Upper lobe of right lung (tissue), 1 donor: ENCODE results near the gene VAMP7. TPM values are rescaled to one million over a fixed set of nuclear protein-coding genes. Genes with fewer than 3 reads are reported as not detected.
A peak's percentile ranks its signal among the peaks of the same experiment; 100 is the strongest.

Experiments used
- ATAC-seq: fragments of 200-7000 bp; cut with Tn5 transposase; one replicate; pipeline ENCODE4 v1.9.1; 2020; ENCODE audit warnings: mild to moderate bottlenecking, moderate library complexity
- DNase-seq: peaks from one replicate; pipeline ENCODE4 v3.0.0-alpha.2; 2020
- H3K27ac ChIP-seq: fragments of 200-600 bp; one replicate; pipeline ENCODE4 v1.8.0; 2022
- H3K27me3 ChIP-seq: fragments of 200-600 bp; one replicate; pipeline ENCODE4 v1.8.0; 2022; ENCODE audit warnings: mild to moderate bottlenecking
- H3K36me3 ChIP-seq: fragments of 200-600 bp; one replicate; pipeline ENCODE4 v1.8.0; 2022
- H3K4me1 ChIP-seq: fragments of 200-600 bp; one replicate; pipeline ENCODE4 v1.8.0; 2022
- H3K4me3 ChIP-seq: fragments of 200-600 bp; one replicate; pipeline ENCODE4 v1.8.0; 2022; ENCODE audit warnings: mild to moderate bottlenecking
- H3K9me3 ChIP-seq: fragments of 200-600 bp; one replicate; pipeline ENCODE4 v1.8.0; 2022
- intact Hi-C: fragments of 100-400 bp; cut with DNase I; formaldehyde crosslinking; loops from one replicate; pipeline ENCODE4 v1.11.0; 2022
- total RNA-seq: library from RNA; stranded (reverse); fragmentation: NEBNext Ultra II Directional; extraction: Animal tissue kit (Norgen Biotek cat#: 25700); gene quantifications from one replicate; pipeline ENCODE4 v1.2.1, GENCODE V29; 2021
- TF ChIP-seq, protein P1 (sequence below): fragments of 200-600 bp; IDR thresholded peaks from one replicate; pipeline ENCODE4 v1.8.0; 2022; ENCODE audit warnings: antibody characterized with exemption
- donor health status: DM: no; HTN: yes; CAD: no; lungs with severe emphysema.

The VAMP7 gene
- total RNA-seq, 1 donor from 2014 or later, result 27.1 TPM

DNA sequence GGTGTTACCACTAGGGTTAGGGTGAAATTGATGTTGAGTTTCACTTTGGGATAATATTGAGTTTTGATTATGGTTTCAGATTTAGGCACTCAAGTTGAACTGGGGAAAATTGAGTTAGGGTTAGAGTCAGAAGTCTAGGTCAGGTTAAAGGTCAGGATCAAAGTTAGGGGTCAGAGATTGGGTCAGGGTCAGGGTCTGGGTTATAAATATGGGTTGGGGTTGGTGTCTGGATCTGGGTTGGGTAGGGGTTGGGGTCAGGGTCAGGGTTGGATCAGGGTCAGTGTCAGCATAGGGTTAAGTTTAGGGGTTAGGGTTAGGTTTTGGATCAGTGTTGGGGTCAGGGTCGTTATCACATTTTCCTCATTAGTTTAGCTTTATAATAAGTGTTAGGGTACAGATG is 73.6 kb downstream of the VAMP7 start:
- no peak for ATAC-seq
- TF ChIP-seq, protein P1, sequence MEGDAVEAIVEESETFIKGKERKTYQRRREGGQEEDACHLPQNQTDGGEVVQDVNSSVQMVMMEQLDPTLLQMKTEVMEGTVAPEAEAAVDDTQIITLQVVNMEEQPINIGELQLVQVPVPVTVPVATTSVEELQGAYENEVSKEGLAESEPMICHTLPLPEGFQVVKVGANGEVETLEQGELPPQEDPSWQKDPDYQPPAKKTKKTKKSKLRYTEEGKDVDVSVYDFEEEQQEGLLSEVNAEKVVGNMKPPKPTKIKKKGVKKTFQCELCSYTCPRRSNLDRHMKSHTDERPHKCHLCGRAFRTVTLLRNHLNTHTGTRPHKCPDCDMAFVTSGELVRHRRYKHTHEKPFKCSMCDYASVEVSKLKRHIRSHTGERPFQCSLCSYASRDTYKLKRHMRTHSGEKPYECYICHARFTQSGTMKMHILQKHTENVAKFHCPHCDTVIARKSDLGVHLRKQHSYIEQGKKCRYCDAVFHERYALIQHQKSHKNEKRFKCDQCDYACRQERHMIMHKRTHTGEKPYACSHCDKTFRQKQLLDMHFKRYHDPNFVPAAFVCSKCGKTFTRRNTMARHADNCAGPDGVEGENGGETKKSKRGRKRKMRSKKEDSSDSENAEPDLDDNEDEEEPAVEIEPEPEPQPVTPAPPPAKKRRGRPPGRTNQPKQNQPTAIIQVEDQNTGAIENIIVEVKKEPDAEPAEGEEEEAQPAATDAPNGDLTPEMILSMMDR, result no peak

DNA sequence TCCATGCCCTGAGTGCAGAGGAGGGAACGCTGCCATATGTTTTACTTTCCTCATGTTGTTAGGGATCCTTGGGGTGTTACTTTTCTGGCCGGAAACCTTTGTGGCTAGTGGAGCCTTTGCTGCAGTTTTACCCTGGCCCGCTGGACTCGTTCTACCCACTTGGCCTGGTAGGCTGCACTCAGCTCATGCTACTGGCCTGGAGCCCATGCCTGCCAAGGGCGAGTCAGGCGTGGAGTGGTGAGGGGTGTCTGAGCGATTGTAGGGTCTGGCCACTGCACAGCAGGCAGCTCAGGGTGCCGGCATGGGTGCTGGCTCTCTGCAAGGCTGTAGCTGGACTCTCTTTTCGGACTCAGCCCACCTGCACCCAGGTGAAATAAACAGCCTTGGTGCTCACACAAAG is 75.0 kb downstream of the VAMP7 start:
- H3K27ac ChIP-seq, result no peak overlapping the region
- DNase-seq, result no peak
- intact Hi-C loops, result no loop called here
- no peaks in the 10 kb centered on the region for H3K9me3 ChIP-seq
- no peaks in the 10 kb centered on the region for H3K36me3 ChIP-seq
- no peaks in the 10 kb centered on the region for H3K27me3 ChIP-seq
- H3K4me3 ChIP-seq, result no peak overlapping the region
- H3K4me1 ChIP-seq, result no peaks in the 10 kb centered on the region
- peak; percentile 28 for ATAC-seq
- TF ChIP-seq, protein P1, result no peak

More for the DNA sequence above, 73.6 kb downstream of the VAMP7 start:
- Histone ChIP-seq H3K4me1 (no peaks in the 10 kb centered on the region), H3K36me3 (no peaks in the 10 kb centered on the region), H3K4me3 (no peak overlapping the region), H3K27ac (no peak overlapping the region), H3K9me3 (no peaks in the 10 kb centered on the region), H3K27me3 (no peaks in the 10 kb centered on the region)
- no peak for DNase-seq
- intact Hi-C loops, result no loop called here

DNA sequence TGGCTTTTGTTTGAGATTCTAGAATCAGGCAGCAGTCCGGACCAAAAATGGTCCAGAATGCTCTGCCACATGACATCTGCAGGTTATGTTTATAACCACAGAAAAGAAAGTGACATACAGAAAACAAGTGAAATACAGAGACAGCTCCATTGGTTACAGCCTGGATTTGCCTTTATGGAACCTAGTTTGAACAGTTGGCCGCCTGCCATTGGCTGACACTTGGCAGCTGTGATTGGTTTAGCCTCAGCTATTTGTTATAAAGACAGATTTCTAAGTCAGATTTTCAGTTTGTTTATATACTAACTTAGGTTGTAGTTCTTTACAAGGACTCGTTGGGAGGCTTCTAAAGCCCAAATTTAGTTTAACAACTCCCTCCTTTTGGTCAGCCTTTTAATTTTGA is 75.5 kb downstream of the VAMP7 start:
- Histone ChIP-seq H3K36me3 (no peaks in the 10 kb centered on the region), H3K4me3 (no peak overlapping the region), H3K27ac (no peak overlapping the region), H3K4me1 (no peaks in the 10 kb centered on the region), H3K27me3 (no peaks in the 10 kb centered on the region), H3K9me3 (no peaks in the 10 kb centered on the region)
- intact Hi-C loops, result no loop called here
- no peak for DNase-seq
- TF ChIP-seq, protein P1, result no peak
- no peak for ATAC-seq

DNA sequence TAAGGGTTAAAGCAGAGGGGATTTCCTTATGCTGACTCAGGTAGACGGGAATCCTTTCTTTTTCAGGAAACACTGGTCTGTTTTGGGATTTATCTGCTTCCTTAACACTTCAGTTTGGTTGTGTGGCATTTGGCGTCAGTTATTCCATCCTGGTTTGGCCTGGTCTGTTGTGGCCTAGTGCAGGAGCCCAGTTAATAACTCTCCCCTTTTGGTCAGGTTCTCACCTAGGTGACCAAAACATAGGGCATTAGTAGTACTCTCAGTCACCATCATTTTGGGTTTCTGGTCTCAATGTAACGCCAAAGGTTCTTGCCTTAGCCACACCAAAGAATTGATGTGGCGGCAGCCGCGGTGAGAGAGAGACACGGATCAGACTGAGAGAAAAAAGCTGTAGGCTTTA is 76.7 kb downstream of the VAMP7 start:
- H3K4me1 ChIP-seq, result no peaks in the 10 kb centered on the region
- no peaks in the 10 kb centered on the region for H3K9me3 ChIP-seq
- no peaks in the 10 kb centered on the region for H3K36me3 ChIP-seq
- no peak for DNase-seq
- H3K27me3 ChIP-seq, result no peaks in the 10 kb centered on the region
- no peak overlapping the region for H3K4me3 ChIP-seq
- intact Hi-C loops, result no loop called here
- H3K27ac ChIP-seq, result no peak overlapping the region
- TF ChIP-seq, protein P1, result no peak
- no peak for ATAC-seq

DNA sequence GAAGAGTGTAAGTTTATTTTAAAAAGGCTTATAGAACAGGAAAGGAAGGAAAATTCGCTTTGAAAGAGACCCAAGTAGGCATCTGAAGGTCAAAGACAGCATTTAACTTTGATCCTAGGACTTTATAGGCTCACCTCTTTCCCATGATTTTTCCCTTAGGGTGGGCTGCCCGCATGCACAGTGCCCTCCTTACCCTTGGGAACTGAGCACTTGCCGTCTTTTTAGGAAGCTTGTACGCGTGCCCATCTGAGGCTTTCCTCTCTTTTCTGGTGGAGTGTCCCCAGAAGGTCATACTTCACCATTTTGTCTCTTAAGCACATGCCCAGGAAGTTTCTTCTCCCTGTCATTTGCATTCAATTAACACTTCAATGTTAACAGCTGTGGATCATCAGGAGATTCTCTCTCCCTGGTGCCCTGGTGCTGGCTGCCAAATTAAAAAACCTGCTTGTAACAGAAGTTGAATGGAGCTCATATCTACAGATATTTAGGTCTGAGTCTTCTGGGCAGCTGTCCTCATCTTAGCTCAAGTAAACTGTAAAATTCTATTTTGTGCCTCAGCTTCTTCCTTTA is 78.0 kb downstream of the VAMP7 start:
- Histone ChIP-seq H3K4me1 (no peaks in the 10 kb centered on the region), H3K27ac (no peak overlapping the region), H3K4me3 (no peak overlapping the region), H3K9me3 (peaks cover 4% of the 10 kb centered on the region), H3K36me3 (no peaks in the 10 kb centered on the region), H3K27me3 (no peaks in the 10 kb centered on the region)
- intact Hi-C loops, result no loop called here
- TF ChIP-seq, protein P1, result no peak
- no peak for DNase-seq
- no peak for ATAC-seq

DNA sequence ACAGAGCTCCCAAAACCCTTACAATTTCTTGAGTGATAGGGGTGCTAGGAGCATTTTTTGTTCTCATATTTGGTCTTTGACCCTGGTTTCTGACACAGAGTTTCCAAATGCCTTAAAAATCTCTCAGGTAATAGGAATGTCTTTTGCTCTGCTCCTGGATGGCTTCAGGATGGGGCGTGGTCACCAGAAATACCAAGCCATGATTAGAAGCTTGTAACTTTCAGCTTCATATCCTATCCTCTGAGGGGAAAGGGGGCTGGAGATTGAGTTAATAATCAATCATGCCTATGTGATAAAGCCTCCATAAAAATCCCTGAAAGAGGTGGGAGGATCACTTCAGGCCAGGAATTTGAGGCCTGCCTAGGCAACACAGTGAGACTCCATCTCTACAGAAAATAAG is 81.8 kb downstream of the VAMP7 start:
- Histone ChIP-seq H3K27me3 (no peaks in the 10 kb centered on the region), H3K4me3 (no peak overlapping the region), H3K36me3 (no peaks in the 10 kb centered on the region), H3K27ac (no peak overlapping the region), H3K9me3 (peaks cover 4% of the 10 kb centered on the region), H3K4me1 (no peaks in the 10 kb centered on the region)
- intact Hi-C loops, result no loop called here
- no peak for ATAC-seq
- DNase-seq, result no peak
- TF ChIP-seq, protein P1, result no peak
